IMR-90 (cell line): ENCODE data around the gene C22orf31. TPM values are rescaled to one million over a fixed set of nuclear protein-coding genes. Genes with fewer than 3 reads are reported as not detected.

Source experiments
- ATAC-seq: fragments of 200-7000 bp; cut with Tn5 transposase; 2 replicates; pipeline ENCODE4 v1.9.1; 2020; ENCODE audit warnings: low read depth, mild to moderate bottlenecking, moderate library complexity
- BruUV-seq: library from RNA; stranded (reverse); fragments of 400-500 nt; replicated peaks from 2 replicates; lab custom pipeline; 2021; lab: Mats Ljungman, UMichigan
- CTCF ChIA-PET: fragments of 300-600 bp; formaldehyde crosslinking; extraction: SDS; loops from one replicate; lab custom pipeline; 2021; ENCODE audit warnings: antibody characterized with exemption; lab: Yijun Ruan, JAX
- POLR2A ChIA-PET: fragments of 300-600 bp; sonication (Branson Sonifier 250); formaldehyde crosslinking; loops from one replicate; lab custom pipeline; 2022; ENCODE audit warnings: antibody characterized with exemption; ENCODE audit not compliant: unreplicated experiment; lab: Charles Lee
- DNase-seq: peaks from one replicate; pipeline ENCODE4 v3.0.0; 2013
- H2AFZ ChIP-seq: replicated peaks from 2 replicates; pipeline ENCODE3; 2013; ENCODE audit warnings: low read length, mild to moderate bottlenecking; ENCODE audit not compliant: poor library complexity
- H2AK5ac ChIP-seq: 2 replicates; pipeline ENCODE4 v1.6.1; 2013; ENCODE audit warnings: low read depth, low read length, inconsistent platforms
- H2AK9ac ChIP-seq: replicated peaks from 2 replicates; pipeline ENCODE3; 2013; ENCODE audit warnings: mild to moderate bottlenecking, low read depth, low read length, moderate library complexity; ENCODE audit not compliant: poor library complexity
- H2BK120ac ChIP-seq: 2 replicates; pipeline ENCODE4 v1.6.1; 2013; ENCODE audit warnings: low read depth, low read length, inconsistent platforms
- H2BK15ac ChIP-seq: 3 replicates; pipeline ENCODE4 v1.6.1; 2013; ENCODE audit warnings: low read depth, low read length, inconsistent platforms
- H2BK20ac ChIP-seq: 2 replicates; pipeline ENCODE4 v1.6.1; 2013; ENCODE audit warnings: low read depth, mild to moderate bottlenecking, inconsistent platforms, low read length, moderate library complexity
- H2BK5ac ChIP-seq: 2 replicates; pipeline ENCODE4 v1.6.1; 2013; ENCODE audit warnings: mild to moderate bottlenecking, low read depth, low read length, inconsistent platforms; ENCODE audit not compliant: poor library complexity, severe bottlenecking
- H3K14ac ChIP-seq: replicated peaks from 2 replicates; pipeline ENCODE4 v1.6.1; 2013; ENCODE audit warnings: low read depth, low read length, inconsistent platforms
- H3K18ac ChIP-seq: 2 replicates; pipeline ENCODE4 v1.6.1; 2013; ENCODE audit warnings: low read depth, low read length, control low read depth
- H3K23ac ChIP-seq: 2 replicates; pipeline ENCODE4 v1.6.1; 2013; ENCODE audit warnings: low read depth, low read length, inconsistent platforms
- H3K27ac ChIP-seq: 2 replicates; pipeline ENCODE4 v1.5.1; 2013; ENCODE audit warnings: mild to moderate bottlenecking, control low read depth, low read length; ENCODE audit not compliant: insufficient read depth
- H3K27me3 ChIP-seq: 2 replicates; pipeline ENCODE4 v1.6.1; 2013; ENCODE audit warnings: low read length; ENCODE audit not compliant: control insufficient read depth, insufficient read depth
- H3K36me3 ChIP-seq: 2 replicates; pipeline ENCODE4 v1.6.1; 2013; ENCODE audit warnings: low read length, mixed read lengths; ENCODE audit not compliant: control insufficient read depth, insufficient read depth
- H3K4ac ChIP-seq: 2 replicates; pipeline ENCODE4 v1.6.1; 2013; ENCODE audit warnings: low read depth, low read length, inconsistent platforms
- H3K4me1 ChIP-seq: 2 replicates; pipeline ENCODE4 v1.6.1; 2013; ENCODE audit warnings: low read length, mixed read lengths; ENCODE audit not compliant: control insufficient read depth, insufficient read depth
- H3K4me2 ChIP-seq: 2 replicates; pipeline ENCODE4 v1.6.1; 2013; ENCODE audit warnings: low read depth, mild to moderate bottlenecking, control low read depth, low read length, moderate library complexity
- H3K4me3 ChIP-seq: 2 replicates; pipeline ENCODE4 v1.5.1; 2013; ENCODE audit warnings: low read depth, mild to moderate bottlenecking, control low read depth, low read length, moderate library complexity; ENCODE audit not compliant: insufficient read depth
- H3K56ac ChIP-seq: 2 replicates; pipeline ENCODE4 v1.6.1; 2013; ENCODE audit warnings: low read length, inconsistent platforms; ENCODE audit not compliant: insufficient read depth; ENCODE audit errors: extremely low read depth
- H3K79me1 ChIP-seq, 2 experiments: 2 replicates each; pipeline ENCODE4 v1.6.1; 2013; ENCODE audit warnings: low read length in 2 of 2, inconsistent platforms in 1 of 2, low read depth in 1 of 2
- H3K9ac ChIP-seq: 2 replicates; pipeline ENCODE4 v1.6.1; 2013; ENCODE audit warnings: low read depth, low read length, control low read depth
- H3K9me1 ChIP-seq: 2 replicates; pipeline ENCODE4 v1.6.1; 2013; ENCODE audit warnings: low read length, inconsistent platforms; ENCODE audit not compliant: insufficient read depth
- H3K9me3 ChIP-seq: 2 replicates; pipeline ENCODE4 v1.6.1; 2013; ENCODE audit warnings: low read length; ENCODE audit not compliant: control insufficient read depth, insufficient read depth
- H4K20me1 ChIP-seq: 2 replicates; pipeline ENCODE4 v1.6.1; 2013; ENCODE audit warnings: low read length, inconsistent platforms; ENCODE audit not compliant: insufficient read depth
- H4K5ac ChIP-seq: 2 replicates; pipeline ENCODE4 v1.6.1; 2013; ENCODE audit warnings: mild to moderate bottlenecking, low read depth, low read length, control low read depth
- H4K8ac ChIP-seq, 2 experiments: 2 replicates each; pipeline ENCODE4 v1.6.1; 2013; ENCODE audit warnings: low read depth in 2 of 2, low read length in 2 of 2, control low read depth in 1 of 2, inconsistent platforms in 1 of 2
- H4K91ac ChIP-seq: 2 replicates; pipeline ENCODE4 v1.6.1; 2013; ENCODE audit warnings: low read depth, low read length, inconsistent platforms; ENCODE audit not compliant: insufficient read depth
- BHLHE40 ChIP-seq: fragments of 150-350 bp; IDR thresholded peaks from 2 replicates; pipeline ENCODE4 v1.6.1; 2016; ENCODE audit warnings: mild to moderate bottlenecking, low read depth, low read length
- CEBPB ChIP-seq: IDR thresholded peaks from 2 replicates; pipeline ENCODE4 v1.6.1; 2012; ENCODE audit warnings: low read depth, low read length, improper control_type of control experiment
- CTCF ChIP-seq: conservative IDR thresholded peaks from 2 replicates; pipeline ENCODE4 v1.5.1; 2012; ENCODE audit warnings: mild to moderate bottlenecking, low read depth, low read length, improper control_type of control experiment
- ELK1 ChIP-seq: fragments of 150-350 bp; IDR thresholded peaks from 2 replicates; pipeline ENCODE4 v1.6.1; 2016; ENCODE audit warnings: low read depth, mild to moderate bottlenecking, low read length, moderate library complexity, borderline replicate concordance
- FOS ChIP-seq: fragments of 150-350 bp; IDR thresholded peaks from 2 replicates; pipeline ENCODE4 v1.6.1; 2016; ENCODE audit warnings: low read depth, low read length
- MXI1 ChIP-seq: IDR thresholded peaks from 2 replicates; pipeline ENCODE4 v1.6.1; 2012; ENCODE audit warnings: low read depth, mild to moderate bottlenecking, low read length, moderate library complexity, borderline replicate concordance
- NFE2L2 ChIP-seq: fragments of 150-350 bp; IDR thresholded peaks from 2 replicates; pipeline ENCODE4 v1.6.1; 2016; ENCODE audit warnings: low read depth, mild to moderate bottlenecking, low read length
- POLR2A ChIP-seq: IDR thresholded peaks from 2 replicates; pipeline ENCODE4 v1.6.1; 2012; ENCODE audit warnings: mild to moderate bottlenecking, low read depth, low read length
- RFX5 ChIP-seq: IDR thresholded peaks from 2 replicates; pipeline ENCODE4 v1.8.0; 2012; ENCODE audit warnings: low read depth, mild to moderate bottlenecking, low read length, moderate library complexity
- SMC3 ChIP-seq: fragments of 150-350 bp; IDR thresholded peaks from 2 replicates; pipeline ENCODE4 v1.6.1; 2016; ENCODE audit warnings: low read depth, mild to moderate bottlenecking, antibody characterized with exemption, low read length, moderate library complexity
- USF2 ChIP-seq: fragments of 150-350 bp; IDR thresholded peaks from 2 replicates; pipeline ENCODE4 v1.6.1; 2017; ENCODE audit warnings: mild to moderate bottlenecking, antibody characterized with exemption, low read length, low read depth
- WGBS, 2 experiments: methylation state at CpG; one replicate each; pipeline versions ENCODE4 v1.1.5 to v1.1.7; 2013; ENCODE audit warnings: missing lambda C conversion rate in 2 of 2; ENCODE audit not compliant: insufficient read length in 1 of 2; ENCODE audit errors: extremely low coverage in 2 of 2; 5-methylcytosine and 5-hydroxymethylcytosine counted together
- dilution Hi-C: fragments of 300-500 bp; cut with HindIII; formaldehyde crosslinking; loops from one replicate; pipeline ENCODE4 v1.14.3; 2018; ENCODE audit warnings: low sequenced_read_pairs; ENCODE audit not compliant: unreplicated experiment
- in situ Hi-C: fragments of 300-500 bp; cut with MboI; formaldehyde crosslinking; loops from 3 replicates; pipeline ENCODE4 v1.14.3; 2019; ENCODE audit warnings: low sequenced_read_pairs, inconsistent platforms, mixed read lengths
- intact Hi-C: fragments of 100-400 bp; cut with micrococcal nuclease; formaldehyde crosslinking; loops from 2 replicates; pipeline ENCODE4 v1.10.0; 2022
- polyA plus RNA-seq, 3 experiments: library from polyadenylated mRNA; depleted of rRNA; stranded (reverse); fragments of >200 nt; gene quantifications; 2 replicates each; pipeline ENCODE4 v1.2.3, GENCODE V29; 2012; ENCODE audit warnings: low replicate concordance in 1 of 3
- total RNA-seq: library from RNA; depleted of rRNA; stranded (reverse); fragments of >200 nt; gene quantifications from 2 replicates; pipeline ENCODE4 v1.2.3, GENCODE V29; 2012

Gene C22orf31
- total and polyA plus RNA-seq, 2 of the 4 experiments (the other 2 are of a cell fraction), result not detected

- no peak for DNase-seq
- H3K79me1 ChIP-seq, result no peaks in the 10 kb centered on the region; a peak in 1 of 4 replicates
- no peaks in the 10 kb centered on the region for H3K9me3 ChIP-seq
- H3K36me3 ChIP-seq, result no peaks in the 10 kb centered on the region
- no peak overlapping the region for H3K23ac ChIP-seq
- H4K91ac ChIP-seq, result no peak overlapping the region
- no peak overlapping the region for H3K9ac ChIP-seq
- H4K8ac ChIP-seq, result no peak overlapping the region
- H2BK15ac ChIP-seq, result no peak overlapping the region
- dilution Hi-C loops, result no loop called here
- no peak for TF ChIP-seq MXI1
- TF ChIP-seq CTCF, result no peak
- TF ChIP-seq FOS, result no peak
- no peak for TF ChIP-seq ELK1
- no peak for TF ChIP-seq RFX5
- no peak for TF ChIP-seq CEBPB
- no peak for TF ChIP-seq NFE2L2
- no peak for TF ChIP-seq SMC3
- TF ChIP-seq USF2, result no peak
- TF ChIP-seq POLR2A, result no peak
- TF ChIP-seq BHLHE40, result no peak
- no peaks in the 10 kb centered on the region for H3K27me3 ChIP-seq
- no peak overlapping the region for H4K5ac ChIP-seq
- no peak overlapping the region for H2AK9ac ChIP-seq
- no peaks in the 10 kb centered on the region for H3K4me1 ChIP-seq
- no peak overlapping the region for H2BK20ac ChIP-seq
- no peak overlapping the region for H3K4me3 ChIP-seq
- H2AK5ac ChIP-seq, result no peak overlapping the region
- H3K27ac ChIP-seq, result no peak overlapping the region
- intact Hi-C loops, result no loop called here
- H4K20me1 ChIP-seq, result no peaks in the 10 kb centered on the region
- H3K4ac ChIP-seq, result no peak overlapping the region
- BruUV-seq, result no TSS peak
- H3K18ac ChIP-seq, result no peak overlapping the region
- no peak overlapping the region for H3K14ac ChIP-seq
- 40% methylated on average over 2 of the region's 14 CpGs; no CpG with 5 or more reads in 1 of the 2 experiments for WGBS, 2 experiments
- no peak for ATAC-seq
- H2BK120ac ChIP-seq, result no peak overlapping the region
- ChIA-PET POLR2A (no interaction called here), CTCF (no interaction called here)
- no peaks in the 10 kb centered on the region for H3K9me1 ChIP-seq
- H3K56ac ChIP-seq, result no peak overlapping the region
- H2AFZ ChIP-seq, result no peak overlapping the region
- in situ Hi-C loops, result no loop called here
- no peak overlapping the region for H2BK5ac ChIP-seq
- no peak overlapping the region for H3K4me2 ChIP-seq
These were observed 50.2 kb downstream of the C22orf31 start for GRCh38 chr22:29011240-29012100.
